CD4-positive, alpha-beta T cell treated with Interleukin-6 at 100 ng/mL for 8 hours (primary cell): ENCODE measurements around the gene ARHGAP6.

ENCODE experiments used
- DNase-seq: peaks from one replicate; pipeline ENCODE4 v3.0.0-alpha.2; 2020; ENCODE audit warnings: mixed read lengths, low spot score

The ARHGAP6 gene

GRCh38 chrX:11351375-11352295 lies 314.1 kb downstream of the ARHGAP6 start:
- no peak for DNase-seq

DNA sequence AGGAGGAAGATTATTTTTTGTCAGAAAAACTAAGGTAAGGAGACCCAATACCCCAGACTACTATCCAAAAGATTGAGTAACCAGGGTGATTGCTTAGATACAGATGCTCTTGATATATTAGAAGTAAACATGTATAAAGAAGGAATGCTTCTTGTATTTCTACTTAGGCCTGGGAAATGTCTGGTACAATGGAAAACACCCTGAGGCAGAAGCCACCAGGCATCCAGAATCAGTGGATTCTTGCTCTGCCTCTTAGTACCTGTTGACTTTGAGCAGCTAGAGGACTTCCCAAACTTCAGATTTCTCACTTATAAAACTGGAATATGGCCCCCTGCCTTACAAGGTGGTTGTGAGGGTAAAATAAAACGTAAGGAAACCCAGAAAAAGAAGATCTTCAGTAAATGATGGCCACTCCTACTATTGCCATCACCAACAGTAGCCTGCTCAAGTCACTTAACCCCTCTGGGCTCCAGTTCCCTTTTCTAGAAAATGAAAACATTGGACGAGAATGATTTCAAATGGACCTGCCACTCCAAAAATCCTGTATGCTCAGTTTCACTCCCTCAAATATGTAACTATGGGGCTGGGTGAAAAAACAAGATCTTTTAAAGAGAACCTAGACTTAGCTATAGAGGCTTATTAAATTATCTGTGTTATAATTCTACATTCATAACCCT lies 315.9 kb downstream of the ARHGAP6 start:
- DNase-seq: no peak

DNA sequence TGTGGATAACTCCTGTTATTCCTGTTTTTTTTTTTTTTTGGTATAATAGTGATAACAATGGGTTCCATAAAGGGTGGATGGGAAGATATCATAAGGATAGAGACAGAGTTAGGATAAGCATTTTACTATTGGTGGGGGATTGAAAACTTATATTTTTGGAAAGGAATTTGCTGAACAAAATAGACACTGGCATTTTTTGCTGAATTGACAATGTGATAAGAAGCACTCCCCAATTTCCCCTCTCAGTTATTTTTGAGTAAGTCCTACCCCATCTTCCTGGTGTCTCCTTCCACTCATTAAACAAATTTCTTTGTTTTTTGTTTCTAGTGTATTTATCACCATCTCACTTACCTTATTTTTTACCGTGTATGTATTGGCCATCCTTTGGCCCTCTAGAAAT lies 316.7 kb downstream of the ARHGAP6 start:
- no peak for DNase-seq

GRCh38 chrX:11347300-11347699 lies 318.4 kb downstream of the ARHGAP6 start:
- DNase-seq: no peak

DNA sequence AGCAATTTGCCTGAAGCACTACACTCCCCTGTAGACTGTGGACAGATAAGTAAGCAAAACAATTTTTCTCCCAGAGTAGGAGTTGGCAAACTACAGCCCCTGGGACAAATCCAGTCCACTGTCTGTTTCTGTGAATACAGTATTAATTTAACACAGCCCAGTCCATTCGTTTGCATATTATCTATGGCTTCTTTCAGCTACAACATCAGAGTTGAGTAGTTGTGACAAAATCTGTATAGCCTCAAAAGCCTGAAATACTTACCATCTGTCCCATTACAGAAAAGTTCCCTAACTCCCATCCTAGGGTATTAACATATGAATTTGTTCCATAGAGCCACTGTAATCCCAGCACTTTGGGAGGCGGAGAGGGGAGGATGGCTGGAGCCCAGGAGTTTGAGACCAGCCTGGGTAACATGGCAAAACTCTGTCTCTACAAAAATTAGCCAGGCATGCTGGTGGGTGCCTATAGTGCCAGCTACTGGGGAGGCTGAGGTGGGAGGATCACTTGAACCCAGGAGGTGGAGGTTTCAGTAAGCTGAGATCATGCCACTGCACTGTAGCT lies 319.5 kb downstream of the ARHGAP6 start:
- DNase-seq: no peak

DNA sequence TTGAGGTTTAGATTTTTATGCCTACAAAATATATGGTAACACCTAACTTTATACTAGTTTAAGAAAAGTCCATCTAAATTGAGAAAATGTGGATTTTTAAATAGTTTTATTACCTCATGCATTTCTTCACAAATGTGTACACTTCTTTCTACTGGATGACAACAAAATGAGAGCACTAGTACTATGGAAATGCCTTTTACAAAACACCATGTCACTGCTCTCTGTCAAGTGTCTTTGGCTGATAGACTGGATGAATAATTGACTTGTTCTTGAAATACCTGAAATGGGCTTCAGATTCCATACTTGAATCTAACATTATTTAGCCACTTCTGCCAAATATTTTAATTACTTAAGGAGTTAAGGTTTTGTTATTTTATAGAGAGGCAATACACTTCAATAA lies 323.0 kb downstream of the ARHGAP6 start:
- no peak for DNase-seq

DNA sequence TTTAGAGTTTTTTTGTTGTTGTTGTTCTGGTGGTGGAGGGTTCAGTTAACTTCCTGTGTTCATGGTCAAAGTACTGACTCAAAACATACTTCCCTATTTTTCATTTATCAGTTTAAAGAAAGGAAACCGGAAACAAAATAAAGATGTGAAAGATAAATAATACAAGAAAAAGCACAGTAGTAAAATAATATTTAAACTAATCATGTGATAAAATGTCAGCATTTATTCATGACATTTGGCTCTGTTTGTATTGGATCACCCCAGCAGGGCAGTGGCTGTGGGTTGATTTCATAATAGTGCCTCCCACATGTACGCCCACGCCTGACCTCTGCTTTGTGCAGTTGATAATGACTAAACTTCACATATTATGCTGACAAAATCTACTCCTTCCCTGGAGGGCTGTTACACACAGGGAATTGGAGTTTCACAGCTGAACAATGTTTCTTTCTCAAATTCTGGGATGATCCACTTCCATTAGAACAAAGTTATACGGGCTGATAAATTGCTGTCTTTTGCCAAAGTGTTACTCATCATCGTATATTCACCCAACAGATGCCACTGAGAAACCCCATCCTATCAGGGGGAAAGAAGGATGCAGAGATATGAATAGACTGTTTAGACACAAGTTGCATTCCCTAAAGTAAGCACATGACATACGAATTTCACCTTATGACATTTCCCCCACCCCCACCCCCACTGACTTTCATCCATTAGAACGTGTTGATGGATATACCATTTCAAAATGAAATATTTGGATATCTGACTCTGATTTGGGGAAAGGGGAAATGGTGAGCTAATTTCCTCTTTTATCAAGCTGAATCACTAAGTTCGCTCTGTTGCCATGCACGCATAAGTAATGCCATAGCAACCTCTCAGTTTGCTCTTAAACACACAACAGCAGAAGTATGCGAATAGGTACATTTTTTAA lies 324.2 kb downstream of the ARHGAP6 start:
- DNase-seq: no peak

- DNase-seq: no peak
These were observed 328.3 kb downstream of the ARHGAP6 start for GRCh38 chrX:11337292-11338009.

DNA sequence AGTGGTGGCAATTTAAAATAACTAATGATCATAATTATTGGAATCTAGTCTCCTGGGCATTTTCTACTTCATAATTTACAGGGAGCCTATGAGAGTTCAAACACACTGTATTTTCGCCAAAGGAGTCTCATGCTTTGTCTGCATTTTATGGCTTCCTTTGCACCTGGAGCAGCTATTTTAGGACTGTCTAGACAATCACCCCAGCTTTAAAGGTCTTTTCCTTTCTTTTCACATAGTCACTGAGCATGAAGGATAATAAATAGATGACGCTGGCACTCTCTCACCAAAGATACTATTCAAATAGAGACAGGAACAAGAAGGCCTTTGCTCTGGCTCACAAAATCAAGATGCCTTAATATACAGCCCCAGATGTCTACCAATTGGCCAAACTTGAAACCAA lies 329.5 kb downstream of the ARHGAP6 start:
- no peak for DNase-seq

DNA sequence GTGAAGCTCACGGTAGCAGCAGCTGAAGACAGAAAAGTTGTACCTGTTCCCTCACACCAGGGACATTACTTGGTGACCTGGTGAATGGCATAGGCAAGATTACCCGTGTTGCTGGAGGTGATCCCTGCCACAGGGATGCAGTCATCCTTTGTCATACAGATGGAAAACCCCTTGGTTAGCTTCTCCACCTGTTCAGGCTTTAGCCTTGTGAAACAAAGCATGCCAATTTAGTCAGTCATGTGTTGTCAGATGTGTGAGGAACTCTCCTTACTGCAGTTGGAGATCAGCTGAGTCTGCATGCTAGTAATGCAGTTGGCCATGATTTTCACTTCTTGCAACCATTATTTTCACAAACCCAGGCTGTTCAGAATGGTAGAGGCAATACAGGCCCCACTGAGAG lies 331.6 kb downstream of the ARHGAP6 start:
- no peak for DNase-seq

GRCh38 chrX:11331788-11332187 lies 333.9 kb downstream of the ARHGAP6 start:
- no peak for DNase-seq

DNA sequence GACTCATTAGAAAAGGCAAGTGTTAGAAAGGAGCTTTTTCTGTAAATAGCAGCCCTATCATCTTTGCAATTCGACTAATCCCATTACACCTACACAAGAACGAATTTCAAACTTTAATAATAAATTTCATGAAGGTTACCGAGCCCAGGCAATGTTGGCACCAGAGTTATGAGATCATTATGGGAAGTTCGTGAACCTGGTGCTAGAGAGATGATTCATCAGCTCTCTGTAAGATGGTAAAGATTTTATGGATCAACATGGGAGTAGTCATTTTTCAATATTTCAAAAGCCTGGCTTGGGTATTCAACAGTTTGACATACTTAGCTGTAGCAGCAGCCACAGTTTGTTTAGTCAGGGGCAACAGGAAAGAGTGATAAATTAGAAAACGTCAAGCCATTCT lies 336.7 kb downstream of the ARHGAP6 start:
- DNase-seq: no peak

DNA sequence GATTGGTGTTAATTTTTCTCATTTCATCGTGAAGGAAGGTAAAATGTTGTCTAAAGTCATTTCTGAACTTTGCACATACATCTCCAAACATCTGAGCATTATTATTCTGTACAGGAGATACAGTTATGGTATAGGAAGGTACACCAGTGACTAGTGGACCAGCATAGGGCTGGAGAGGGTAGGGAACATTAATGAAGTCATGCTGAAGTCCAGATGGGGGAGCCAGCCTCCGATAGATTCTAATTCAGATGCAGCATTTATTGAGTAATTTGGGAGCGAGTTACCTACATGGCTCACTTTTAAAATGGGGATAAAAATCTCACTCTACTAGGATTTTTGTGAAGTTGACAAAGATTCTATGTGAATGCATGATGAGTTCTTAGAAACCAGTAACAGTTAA lies 337.6 kb downstream of the ARHGAP6 start:
- no peak for DNase-seq

GRCh38 chrX:11321986-11322385 lies 343.7 kb downstream of the ARHGAP6 start:
- DNase-seq: no peak

DNA sequence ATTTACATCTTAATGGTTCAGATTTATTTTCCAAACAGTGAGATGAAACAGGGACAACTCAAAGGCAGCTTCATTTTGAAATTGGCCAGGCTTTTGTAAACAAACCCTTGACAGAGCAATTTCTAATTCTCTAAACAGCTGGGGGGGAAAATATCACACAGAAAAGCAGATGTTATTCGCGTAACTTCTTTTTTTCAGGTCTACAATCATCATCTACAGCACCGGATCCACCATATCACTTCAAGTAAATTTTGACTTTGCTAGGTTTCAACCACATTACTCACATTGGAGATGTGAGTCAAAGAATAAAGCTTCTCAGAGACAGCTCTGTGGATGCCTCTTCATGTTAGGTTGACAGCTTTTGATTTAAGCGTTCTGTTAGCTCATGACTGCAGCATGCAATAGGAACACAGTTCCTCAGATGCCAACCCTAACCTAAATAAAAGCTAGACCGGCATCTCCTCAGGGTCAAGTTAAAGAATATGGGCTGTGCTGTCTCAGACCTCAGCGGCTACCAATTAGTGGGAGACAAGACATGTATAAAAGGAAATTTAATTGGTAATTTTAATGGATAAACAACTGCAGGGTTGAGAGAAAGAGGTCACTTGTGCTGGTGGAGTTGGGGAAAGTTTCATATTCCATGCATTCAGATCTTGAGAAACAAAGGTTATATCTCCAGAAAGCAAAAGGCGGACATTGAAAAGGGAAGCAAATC lies 345.8 kb downstream of the ARHGAP6 start:
- no peak for DNase-seq

DNA sequence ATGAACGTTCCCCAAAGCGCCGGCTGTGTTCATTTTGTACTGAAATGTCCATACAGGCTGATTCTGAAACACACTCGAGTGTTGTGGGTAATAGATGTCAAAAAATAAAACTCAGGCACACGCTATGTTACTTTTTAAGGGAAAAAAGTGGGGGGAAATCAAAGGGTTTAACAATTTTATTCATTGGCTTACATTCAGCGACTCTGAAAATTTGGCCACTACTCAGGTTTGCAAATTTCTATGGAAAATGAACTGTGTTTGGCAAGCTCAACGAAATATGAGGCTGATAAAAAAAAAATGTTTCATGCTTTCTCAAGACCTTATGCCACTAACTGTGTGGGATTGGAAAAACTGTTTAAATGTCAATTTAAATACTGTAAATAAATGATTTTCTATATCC lies 354.0 kb downstream of the ARHGAP6 start:
- no peak for DNase-seq

DNA sequence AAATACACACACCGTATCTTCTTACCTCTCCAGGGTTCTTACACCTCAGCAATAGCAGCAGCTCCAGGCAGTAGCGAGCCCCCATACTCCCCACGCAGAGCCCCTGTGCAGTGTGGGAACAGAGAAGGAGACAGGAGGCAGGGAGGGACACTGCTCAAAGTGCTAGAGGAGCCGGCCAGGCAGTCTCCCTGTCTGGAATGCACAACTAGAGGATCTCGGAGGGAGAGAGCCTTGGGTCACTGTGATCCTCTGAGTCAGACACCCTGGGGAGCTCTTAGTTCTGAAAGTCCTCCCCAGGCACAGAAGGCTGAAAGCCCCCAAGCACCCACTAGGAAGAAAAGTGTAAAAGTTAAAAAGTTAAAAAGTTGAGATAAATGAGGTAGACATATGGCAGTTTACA lies 356.5 kb downstream of the ARHGAP6 start:
- no peak for DNase-seq

GRCh38 chrX:11305641-11306040 lies 360.1 kb downstream of the ARHGAP6 start:
- no peak for DNase-seq

DNA sequence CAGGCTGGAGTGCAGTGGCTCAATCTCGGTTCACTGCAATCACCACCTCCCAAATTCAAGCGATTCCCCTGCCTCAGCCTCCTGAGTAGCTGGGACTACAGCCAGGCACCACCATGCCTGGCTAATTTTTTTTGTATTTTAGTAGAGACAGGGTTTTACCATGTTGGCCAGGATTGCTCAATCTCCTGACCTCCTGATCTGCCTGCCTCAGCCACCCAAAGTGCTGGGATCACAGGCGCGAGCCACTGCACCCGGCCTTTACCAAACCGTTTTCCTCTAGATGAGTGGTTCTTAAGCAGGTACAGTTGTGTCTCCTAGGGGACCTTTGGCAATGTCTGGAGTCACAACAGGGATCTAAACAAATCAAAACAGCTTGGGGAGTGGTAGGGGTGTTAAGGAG lies 360.9 kb downstream of the ARHGAP6 start:
- DNase-seq: no peak

DNA sequence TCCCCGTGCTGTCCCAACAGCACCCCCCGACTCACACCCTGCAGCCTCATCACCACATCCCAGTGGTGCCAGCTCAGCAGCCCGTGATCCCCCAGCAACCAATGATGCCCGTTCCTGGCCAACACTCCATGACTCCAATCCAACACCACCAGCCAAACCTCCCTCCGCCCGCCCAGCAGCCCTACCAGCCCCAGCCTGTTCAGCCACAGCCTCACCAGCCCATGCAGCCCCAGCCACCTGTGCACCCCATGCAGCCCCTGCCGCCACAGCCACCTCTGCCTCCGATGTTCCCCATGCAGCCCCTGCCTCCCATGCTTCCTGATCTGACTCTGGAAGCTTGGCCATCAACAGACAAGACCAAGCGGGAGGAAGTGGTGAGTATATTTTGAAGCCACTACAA lies 367.1 kb downstream of the ARHGAP6 start:
- no peak for DNase-seq

GRCh38 chrX:11296051-11296450 lies 369.7 kb downstream of the ARHGAP6 start:
- DNase-seq: no peak
